Epithelial cell of proximal tubule (primary cell): ENCODE data around the gene RAB5B. TPM values are rescaled to one million over a fixed set of nuclear protein-coding genes. Genes with fewer than 3 reads are reported as not detected.

Experiments
- DNase-seq: peaks from one replicate; pipeline ENCODE4 v3.0.0-alpha.2; 2011; ENCODE audit warnings: low read depth
- H3K4me3 ChIP-seq: 2 replicates; pipeline ENCODE4 v1.5.1; 2011; ENCODE audit warnings: low read depth, mild to moderate bottlenecking, low read length
- CTCF ChIP-seq: conservative IDR thresholded peaks from 2 replicates; pipeline ENCODE4 v1.5.1; 2012; ENCODE audit warnings: low read depth, mild to moderate bottlenecking, low read length
- total RNA-seq: library from RNA; depleted of rRNA; stranded (reverse); fragments of >200 nt; gene quantifications from 2 replicates; pipeline ENCODE4 v1.2.3, GENCODE V29; 2015

The RAB5B gene
- total RNA-seq, 1 donor from 2014 or later: 61.5 TPM

- H3K4me3 ChIP-seq: peak overlapping the region; percentile 78
- no peak for DNase-seq
- TF ChIP-seq CTCF: no peak
Measured at GRCh38 chr12:56007564-56008559, 34.0 kb downstream of the RAB5B start.

GRCh38 chr12:56010111-56010570, 36.3 kb downstream of the RAB5B start:
- no peak overlapping the region for H3K4me3 ChIP-seq
- no peak for DNase-seq
- no peak for TF ChIP-seq CTCF

GRCh38 chr12:56011509-56012090, 37.7 kb downstream of the RAB5B start:
- H3K4me3 ChIP-seq: no peak overlapping the region
- TF ChIP-seq CTCF: no peak
- no peak for DNase-seq

GRCh38 chr12:56013482-56013881, 39.6 kb downstream of the RAB5B start:
- no peak overlapping the region for H3K4me3 ChIP-seq
- no peak for DNase-seq
- no peak for TF ChIP-seq CTCF

- no peak overlapping the region for H3K4me3 ChIP-seq
- no peak for TF ChIP-seq CTCF
- no peak for DNase-seq
Measured at GRCh38 chr12:56014205-56014604, 40.3 kb downstream of the RAB5B start.

- TF ChIP-seq CTCF: no peak
- H3K4me3 ChIP-seq: no peak overlapping the region
- no peak for DNase-seq
Measured at GRCh38 chr12:56017181-56017580, 43.3 kb downstream of the RAB5B start.
